ENCODE data around the gene TMEFF2. TPM values are rescaled to one million over a fixed set of nuclear protein-coding genes. Genes with fewer than 3 reads are reported as not detected.

TMEFF2 gene
- total RNA-seq, 2 experiments from 2014 or later = not detected

- Mint-ChIP-seq H3K27me3 (ENCODE audit: low read depth) (peaks cover 10% of the 10 kb centered on the region), H3K9me3 (no peaks in the 10 kb centered on the region), H3K36me3 (ENCODE audit: low read depth) (no peaks in the 10 kb centered on the region), H3K4me1 (ENCODE audit: low read depth) (no peaks in the 10 kb centered on the region), H3K27ac (no peak overlapping the region), H3K4me3 (no peak overlapping the region)
- DNase-seq = no peak
- CTCF ChIA-PET = no interaction called here
- intact Hi-C loops (cut with micrococcal nuclease) = no loop called here
These were observed 200.0 kb downstream of the TMEFF2 start for GRCh38 chr2:191994749-191995148.

- Mint-ChIP-seq H3K4me3 (no peak overlapping the region), H3K27me3 (ENCODE audit: low read depth) (peaks cover 4% of the 10 kb centered on the region), H3K9me3 (no peaks in the 10 kb centered on the region), H3K36me3 (ENCODE audit: low read depth) (no peaks in the 10 kb centered on the region), H3K27ac (no peak overlapping the region), H3K4me1 (ENCODE audit: low read depth) (no peaks in the 10 kb centered on the region)
- no peak for DNase-seq
- intact Hi-C loops (cut with micrococcal nuclease) = no loop called here
- CTCF ChIA-PET = no interaction called here
These were observed 203.3 kb downstream of the TMEFF2 start for GRCh38 chr2:191991442-191991841.

- no peaks in the 10 kb centered on the region for H3K9me3 Mint-ChIP-seq
- no peak for DNase-seq
- H3K4me1 Mint-ChIP-seq (ENCODE audit: low read depth) = no peaks in the 10 kb centered on the region
- intact Hi-C loops (cut with micrococcal nuclease) = no loop called here
- no peaks in the 10 kb centered on the region for H3K36me3 Mint-ChIP-seq (ENCODE audit: low read depth)
- no peak overlapping the region for H3K27ac Mint-ChIP-seq
- H3K4me3 Mint-ChIP-seq = no peak overlapping the region
- H3K27me3 Mint-ChIP-seq (ENCODE audit: low read depth) = no peaks in the 10 kb centered on the region
- CTCF ChIA-PET = interaction anchor here (0.6 to 1.2 kb wide), 2 partner anchors 114 to 1404 kb away, joined by 3 to 4 read pairs; no protein-coding TSS in a partner anchor
These were observed 209.0 kb downstream of the TMEFF2 start for GRCh38 chr2:191985740-191986139.

- DNase-seq = no peak
- H3K4me3 Mint-ChIP-seq = no peak overlapping the region
- intact Hi-C loops (cut with micrococcal nuclease) = no loop called here
- H3K27ac Mint-ChIP-seq = no peak overlapping the region
- no peaks in the 10 kb centered on the region for H3K9me3 Mint-ChIP-seq
- CTCF ChIA-PET = no interaction called here
- H3K4me1 Mint-ChIP-seq (ENCODE audit: low read depth) = no peaks in the 10 kb centered on the region
- H3K36me3 Mint-ChIP-seq (ENCODE audit: low read depth) = no peaks in the 10 kb centered on the region
- no peaks in the 10 kb centered on the region for H3K27me3 Mint-ChIP-seq (ENCODE audit: low read depth)
These were observed 211.1 kb downstream of the TMEFF2 start for GRCh38 chr2:191983591-191983990.

- intact Hi-C loops (cut with micrococcal nuclease) = no loop called here
- Mint-ChIP-seq H3K36me3 (ENCODE audit: low read depth) (no peaks in the 10 kb centered on the region), H3K27ac (no peak overlapping the region), H3K4me3 (no peak overlapping the region), H3K27me3 (ENCODE audit: low read depth) (no peaks in the 10 kb centered on the region), H3K4me1 (ENCODE audit: low read depth) (no peaks in the 10 kb centered on the region), H3K9me3 (no peaks in the 10 kb centered on the region)
- CTCF ChIA-PET = no interaction called here
- no peak for DNase-seq
These were observed 211.5 kb downstream of the TMEFF2 start for GRCh38 chr2:191983186-191983585.

- CTCF ChIA-PET = no interaction called here
These were observed 213.0 kb downstream of the TMEFF2 start for GRCh38 chr2:191981706-191982105.

GRCh38 chr2:191980483-191980882, 214.2 kb downstream of the TMEFF2 start:
- CTCF ChIA-PET = no interaction called here

More at GRCh38 chr2:191981706-191982105, 213.0 kb downstream of the TMEFF2 start:
- DNase-seq = no peak
- no peaks in the 10 kb centered on the region for H3K27me3 Mint-ChIP-seq (ENCODE audit: low read depth)
- no peaks in the 10 kb centered on the region for H3K9me3 Mint-ChIP-seq
- intact Hi-C loops (cut with micrococcal nuclease) = no loop called here
- no peaks in the 10 kb centered on the region for H3K4me1 Mint-ChIP-seq (ENCODE audit: low read depth)
- H3K4me3 Mint-ChIP-seq = no peak overlapping the region
- H3K36me3 Mint-ChIP-seq (ENCODE audit: low read depth) = no peaks in the 10 kb centered on the region
- H3K27ac Mint-ChIP-seq = no peak overlapping the region

GRCh38 chr2:191979221-191979730, 215.5 kb downstream of the TMEFF2 start:
- Mint-ChIP-seq H3K4me3 (no peak overlapping the region), H3K4me1 (ENCODE audit: low read depth) (no peaks in the 10 kb centered on the region), H3K9me3 (no peaks in the 10 kb centered on the region), H3K27ac (no peak overlapping the region), H3K27me3 (ENCODE audit: low read depth) (peaks cover 2% of the 10 kb centered on the region), H3K36me3 (ENCODE audit: low read depth) (no peaks in the 10 kb centered on the region)
- CTCF ChIA-PET = interaction anchor here (0.6 kb wide), 1 partner anchor 419 kb away, joined by 3 read pairs; no protein-coding TSS in a partner anchor
- intact Hi-C loops (cut with micrococcal nuclease) = no loop called here
- DNase-seq = no peak

More at GRCh38 chr2:191980483-191980882, 214.2 kb downstream of the TMEFF2 start:
- Mint-ChIP-seq H3K4me1 (ENCODE audit: low read depth) (no peaks in the 10 kb centered on the region), H3K36me3 (ENCODE audit: low read depth) (no peaks in the 10 kb centered on the region), H3K27me3 (ENCODE audit: low read depth) (no peaks in the 10 kb centered on the region), H3K4me3 (no peak overlapping the region), H3K27ac (no peak overlapping the region), H3K9me3 (no peaks in the 10 kb centered on the region)
- intact Hi-C loops (cut with micrococcal nuclease) = no loop called here
- DNase-seq = no peak

- H3K36me3 Mint-ChIP-seq (ENCODE audit: low read depth) = no peaks in the 10 kb centered on the region
- intact Hi-C loops (cut with micrococcal nuclease) = no loop called here
- no peak overlapping the region for H3K27ac Mint-ChIP-seq
- DNase-seq = no peak
- no peak overlapping the region for H3K4me3 Mint-ChIP-seq
- H3K4me1 Mint-ChIP-seq (ENCODE audit: low read depth) = no peaks in the 10 kb centered on the region
- CTCF ChIA-PET = interaction anchor here (0.6 to 0.9 kb wide), 2 partner anchors 101 to 185 kb away, joined by 3 read pairs; no protein-coding TSS in a partner anchor
- peaks cover 4% of the 10 kb centered on the region for H3K27me3 Mint-ChIP-seq (ENCODE audit: low read depth)
- no peaks in the 10 kb centered on the region for H3K9me3 Mint-ChIP-seq
These were observed 217.0 kb downstream of the TMEFF2 start for GRCh38 chr2:191977754-191978153.

GRCh38 chr2:191976436-191976835, 218.3 kb downstream of the TMEFF2 start:
- peaks cover 7% of the 10 kb centered on the region for H3K27me3 Mint-ChIP-seq (ENCODE audit: low read depth)
- intact Hi-C loops (cut with micrococcal nuclease) = no loop called here
- H3K4me3 Mint-ChIP-seq = no peak overlapping the region
- H3K9me3 Mint-ChIP-seq = no peaks in the 10 kb centered on the region
- DNase-seq = no peak
- CTCF ChIA-PET = no interaction called here
- no peaks in the 10 kb centered on the region for H3K4me1 Mint-ChIP-seq (ENCODE audit: low read depth)
- no peaks in the 10 kb centered on the region for H3K36me3 Mint-ChIP-seq (ENCODE audit: low read depth)
- H3K27ac Mint-ChIP-seq = no peak overlapping the region

GRCh38 chr2:191974676-191975075, 220.1 kb downstream of the TMEFF2 start:
- H3K9me3 Mint-ChIP-seq = no peaks in the 10 kb centered on the region
- no peaks in the 10 kb centered on the region for H3K4me1 Mint-ChIP-seq (ENCODE audit: low read depth)
- H3K4me3 Mint-ChIP-seq = no peak overlapping the region
- H3K27ac Mint-ChIP-seq = no peak overlapping the region
- H3K36me3 Mint-ChIP-seq (ENCODE audit: low read depth) = no peaks in the 10 kb centered on the region
- CTCF ChIA-PET = interaction anchor here (0.6 kb wide), 1 partner anchor 293 kb away, joined by 3 read pairs; no protein-coding TSS in a partner anchor
- intact Hi-C loops (cut with micrococcal nuclease) = no loop called here
- peaks cover 7% of the 10 kb centered on the region for H3K27me3 Mint-ChIP-seq (ENCODE audit: low read depth)
- no peak for DNase-seq

GRCh38 chr2:191970867-191971266, 223.9 kb downstream of the TMEFF2 start:
- intact Hi-C loops (cut with micrococcal nuclease) = no loop called here
- H3K4me1 Mint-ChIP-seq (ENCODE audit: low read depth) = no peaks in the 10 kb centered on the region
- CTCF ChIA-PET = interaction anchor here (1.1 kb wide), 1 partner anchor 416 kb away, joined by 3 read pairs; no protein-coding TSS in a partner anchor
- no peaks in the 10 kb centered on the region for H3K36me3 Mint-ChIP-seq (ENCODE audit: low read depth)
- peaks cover 7% of the 10 kb centered on the region for H3K27me3 Mint-ChIP-seq (ENCODE audit: low read depth)
- no peaks in the 10 kb centered on the region for H3K9me3 Mint-ChIP-seq
- H3K4me3 Mint-ChIP-seq = no peak overlapping the region
- H3K27ac Mint-ChIP-seq = no peak overlapping the region
- no peak for DNase-seq

GRCh38 chr2:191968120-191968519, 226.6 kb downstream of the TMEFF2 start:
- no peaks in the 10 kb centered on the region for H3K4me1 Mint-ChIP-seq (ENCODE audit: low read depth)

More at GRCh38 chr2:191968120-191968519, 226.6 kb downstream of the TMEFF2 start:
- DNase-seq = no peak
- no peaks in the 10 kb centered on the region for H3K9me3 Mint-ChIP-seq
- no peak overlapping the region for H3K4me3 Mint-ChIP-seq
- intact Hi-C loops (cut with micrococcal nuclease) = no loop called here
- H3K27me3 Mint-ChIP-seq (ENCODE audit: low read depth) = peaks cover 3% of the 10 kb centered on the region
- CTCF ChIA-PET = no interaction called here
- H3K27ac Mint-ChIP-seq = no peak overlapping the region
- no peaks in the 10 kb centered on the region for H3K36me3 Mint-ChIP-seq (ENCODE audit: low read depth)

All from activated naive CD4-positive, alpha-beta T cell treated with anti-CD3 and anti-CD28 coated beads for 36 hours (primary cell).